ENCODE measurements around the gene RTN4R.
"Not testable (repeated sequence)": the region's sequence is repeated elsewhere in the genome, so short reads cannot be mapped to it uniquely, and the experiment has no call there.

Gene RTN4R

GRCh38 chr22:20276468-20276867, 8.3 kb upstream of the RTN4R start:
- H2BK15ac ChIP-seq (ENCODE audit: low read depth, poor library complexity, severe bottlenecking): no peak overlapping the region
- H3K18ac ChIP-seq (ENCODE audit: low read depth in 1 of 2, low read length in 2 of 2): no peak overlapping the region
- H3K79me1 ChIP-seq (replicated peaks; ENCODE audit: low read length, poor library complexity, severe bottlenecking): no peaks in the 10 kb centered on the region
- no peak for DNase-seq
- no peak overlapping the region for H2AK5ac ChIP-seq (ENCODE audit: low read length, severe bottlenecking)
- H2BK12ac ChIP-seq (ENCODE audit: low read length in 2 of 2): no peak overlapping the region
- H3K4me3 ChIP-seq (ENCODE audit: insufficient read depth in 1 of 2, low read depth in 1 of 2, low read length in 2 of 2): no peak overlapping the region
- H3K4ac ChIP-seq (ENCODE audit: low read depth in 1 of 2, low read length in 2 of 2): no peak overlapping the region
- H2BK5ac ChIP-seq (ENCODE audit: low read depth, low read length, poor library complexity, severe bottlenecking): no peak overlapping the region
- H3K4me2 ChIP-seq (ENCODE audit: low read length, poor library complexity, severe bottlenecking): no peak overlapping the region
- H3K4me1 ChIP-seq (ENCODE audit: control insufficient read depth, insufficient read depth, low read depth, low read length): peaks cover 4% of the 10 kb centered on the region
- H3K27ac ChIP-seq (ENCODE audit: low read length, poor library complexity, severe bottlenecking): no peak overlapping the region
- no peak overlapping the region for H2AFZ ChIP-seq (ENCODE audit: low read depth, low read length)
- H3K36me3 ChIP-seq (ENCODE audit: control insufficient read depth in 1 of 2, insufficient read depth in 2 of 2, low read depth in 1 of 2, low read length in 2 of 2): no peaks in the 10 kb centered on the region
- no peak overlapping the region for H4K91ac ChIP-seq (ENCODE audit: low read length)
- no peak overlapping the region for H3K23ac ChIP-seq (ENCODE audit: low read length in 2 of 2)
- no peak overlapping the region for H3K9ac ChIP-seq (ENCODE audit: low read length)
- H2BK120ac ChIP-seq (ENCODE audit: low read depth, low read length): no peak overlapping the region
- no peaks in the 10 kb centered on the region for H3K9me3 ChIP-seq (ENCODE audit: control insufficient read depth, low read length)
- WGBS: 65% methylated on average over 7 of the region's 7 CpGs
- H3K14ac ChIP-seq (ENCODE audit: low read length in 2 of 2): no peak overlapping the region
- no peak overlapping the region for H4K8ac ChIP-seq (ENCODE audit: low read length)
- H3K27me3 ChIP-seq (ENCODE audit: control insufficient read depth in 1 of 2, insufficient read depth in 1 of 2, low read length in 2 of 2): peaks cover 0 to 2% of the 10 kb centered on the region in 2 experiments

GRCh38 chr22:20275836-20276235, 7.7 kb upstream of the RTN4R start:
- no peak overlapping the region for H2BK120ac ChIP-seq (ENCODE audit: low read depth, low read length)
- no peak overlapping the region for H2AK5ac ChIP-seq (ENCODE audit: low read length, severe bottlenecking)

GRCh38 chr22:20275325-20275724, 7.2 kb upstream of the RTN4R start:
- not testable (repeated sequence) for H2AK5ac ChIP-seq (ENCODE audit: low read length, severe bottlenecking); H3K79me1 ChIP-seq (replicated peaks; ENCODE audit: low read length, poor library complexity, severe bottlenecking); H2BK12ac ChIP-seq (ENCODE audit: low read length in 2 of 2)

More at GRCh38 chr22:20275836-20276235, 7.7 kb upstream of the RTN4R start:
- Histone ChIP-seq H2AFZ (ENCODE audit: low read depth, low read length) (no peak overlapping the region), H3K4me2 (ENCODE audit: low read length, poor library complexity, severe bottlenecking) (no peak overlapping the region), H3K9ac (ENCODE audit: low read length) (no peak overlapping the region), H3K27me3 (ENCODE audit: control insufficient read depth in 1 of 2, insufficient read depth in 1 of 2, low read length in 2 of 2) (peaks cover 0 to 2% of the 10 kb centered on the region in 2 experiments), H3K9me3 (ENCODE audit: control insufficient read depth, low read length) (no peaks in the 10 kb centered on the region), H3K23ac (ENCODE audit: low read length in 2 of 2) (no peak overlapping the region), H3K14ac (ENCODE audit: low read length in 2 of 2) (no peak overlapping the region), H2BK15ac (ENCODE audit: low read depth, poor library complexity, severe bottlenecking) (no peak overlapping the region), H3K4me3 (ENCODE audit: insufficient read depth in 1 of 2, low read depth in 1 of 2, low read length in 2 of 2) (no peak overlapping the region), H3K18ac (ENCODE audit: low read depth in 1 of 2, low read length in 2 of 2) (no peak overlapping the region), H3K36me3 (ENCODE audit: control insufficient read depth in 1 of 2, insufficient read depth in 2 of 2, low read depth in 1 of 2, low read length in 2 of 2) (no peaks in the 10 kb centered on the region), H3K4ac (ENCODE audit: low read depth in 1 of 2, low read length in 2 of 2) (no peak overlapping the region), H4K8ac (ENCODE audit: low read length) (no peak overlapping the region), H3K27ac (ENCODE audit: low read length, poor library complexity, severe bottlenecking) (no peak overlapping the region), H3K4me1 (ENCODE audit: control insufficient read depth, insufficient read depth, low read depth, low read length) (peaks cover 3% of the 10 kb centered on the region), H4K91ac (ENCODE audit: low read length) (no peak overlapping the region), H2BK5ac (ENCODE audit: low read depth, low read length, poor library complexity, severe bottlenecking) (no peak overlapping the region), H2BK12ac (ENCODE audit: low read length in 2 of 2) (no peak overlapping the region), H3K79me1 (replicated peaks; ENCODE audit: low read length, poor library complexity, severe bottlenecking) (no peaks in the 10 kb centered on the region)
- 95% methylated on average over 13 of the region's 13 CpGs for WGBS
- DNase-seq: no peak

GRCh38 chr22:20274374-20274773, 6.3 kb upstream of the RTN4R start:
- 91% methylated on average over 9 of the region's 10 CpGs for WGBS

More at GRCh38 chr22:20275325-20275724, 7.2 kb upstream of the RTN4R start:
- not testable (repeated sequence) for H3K4me3 ChIP-seq (ENCODE audit: insufficient read depth in 1 of 2, low read depth in 1 of 2, low read length in 2 of 2); H3K18ac ChIP-seq (ENCODE audit: low read depth in 1 of 2, low read length in 2 of 2); H3K4me2 ChIP-seq (ENCODE audit: low read length, poor library complexity, severe bottlenecking); H4K91ac ChIP-seq (ENCODE audit: low read length); H3K9me3 ChIP-seq (ENCODE audit: control insufficient read depth, low read length); H3K4me1 ChIP-seq (ENCODE audit: control insufficient read depth, insufficient read depth, low read depth, low read length); DNase-seq; H3K23ac ChIP-seq (ENCODE audit: low read length in 2 of 2); H3K36me3 ChIP-seq (ENCODE audit: control insufficient read depth in 1 of 2, insufficient read depth in 2 of 2, low read depth in 1 of 2, low read length in 2 of 2); H3K27ac ChIP-seq (ENCODE audit: low read length, poor library complexity, severe bottlenecking); H3K9ac ChIP-seq (ENCODE audit: low read length); H2BK15ac ChIP-seq (ENCODE audit: low read depth, poor library complexity, severe bottlenecking); H4K8ac ChIP-seq (ENCODE audit: low read length); H3K4ac ChIP-seq (ENCODE audit: low read depth in 1 of 2, low read length in 2 of 2); H2BK5ac ChIP-seq (ENCODE audit: low read depth, low read length, poor library complexity, severe bottlenecking); H2BK120ac ChIP-seq (ENCODE audit: low read depth, low read length); H2AFZ ChIP-seq (ENCODE audit: low read depth, low read length); H3K27me3 ChIP-seq (ENCODE audit: control insufficient read depth in 1 of 2, insufficient read depth in 1 of 2, low read length in 2 of 2); H3K14ac ChIP-seq (ENCODE audit: low read length in 2 of 2)
- WGBS: 13% methylated on average over 2 of the region's 7 CpGs

More at GRCh38 chr22:20274374-20274773, 6.3 kb upstream of the RTN4R start:
- not testable (repeated sequence) for H2BK120ac ChIP-seq (ENCODE audit: low read depth, low read length); H3K27me3 ChIP-seq (ENCODE audit: control insufficient read depth in 1 of 2, insufficient read depth in 1 of 2, low read length in 2 of 2); H2AK5ac ChIP-seq (ENCODE audit: low read length, severe bottlenecking); H3K9ac ChIP-seq (ENCODE audit: low read length); H3K4me2 ChIP-seq (ENCODE audit: low read length, poor library complexity, severe bottlenecking); H3K4me1 ChIP-seq (ENCODE audit: control insufficient read depth, insufficient read depth, low read depth, low read length); H3K23ac ChIP-seq (ENCODE audit: low read length in 2 of 2); H2AFZ ChIP-seq (ENCODE audit: low read depth, low read length); H3K36me3 ChIP-seq (ENCODE audit: control insufficient read depth in 1 of 2, insufficient read depth in 2 of 2, low read depth in 1 of 2, low read length in 2 of 2); H4K8ac ChIP-seq (ENCODE audit: low read length); H3K14ac ChIP-seq (ENCODE audit: low read length in 2 of 2); H2BK15ac ChIP-seq (ENCODE audit: low read depth, poor library complexity, severe bottlenecking); H3K4ac ChIP-seq (ENCODE audit: low read depth in 1 of 2, low read length in 2 of 2); H3K79me1 ChIP-seq (replicated peaks; ENCODE audit: low read length, poor library complexity, severe bottlenecking); H2BK12ac ChIP-seq (ENCODE audit: low read length in 2 of 2); H3K27ac ChIP-seq (ENCODE audit: low read length, poor library complexity, severe bottlenecking); H4K91ac ChIP-seq (ENCODE audit: low read length); H3K4me3 ChIP-seq (ENCODE audit: insufficient read depth in 1 of 2, low read depth in 1 of 2, low read length in 2 of 2); H3K18ac ChIP-seq (ENCODE audit: low read depth in 1 of 2, low read length in 2 of 2); H2BK5ac ChIP-seq (ENCODE audit: low read depth, low read length, poor library complexity, severe bottlenecking); DNase-seq; H3K9me3 ChIP-seq (ENCODE audit: control insufficient read depth, low read length)

All from mesenchymal stem cell (in vitro differentiated cells and primary cell).